ENCODE measurements around the gene SNUPN.

Gene SNUPN

DNA sequence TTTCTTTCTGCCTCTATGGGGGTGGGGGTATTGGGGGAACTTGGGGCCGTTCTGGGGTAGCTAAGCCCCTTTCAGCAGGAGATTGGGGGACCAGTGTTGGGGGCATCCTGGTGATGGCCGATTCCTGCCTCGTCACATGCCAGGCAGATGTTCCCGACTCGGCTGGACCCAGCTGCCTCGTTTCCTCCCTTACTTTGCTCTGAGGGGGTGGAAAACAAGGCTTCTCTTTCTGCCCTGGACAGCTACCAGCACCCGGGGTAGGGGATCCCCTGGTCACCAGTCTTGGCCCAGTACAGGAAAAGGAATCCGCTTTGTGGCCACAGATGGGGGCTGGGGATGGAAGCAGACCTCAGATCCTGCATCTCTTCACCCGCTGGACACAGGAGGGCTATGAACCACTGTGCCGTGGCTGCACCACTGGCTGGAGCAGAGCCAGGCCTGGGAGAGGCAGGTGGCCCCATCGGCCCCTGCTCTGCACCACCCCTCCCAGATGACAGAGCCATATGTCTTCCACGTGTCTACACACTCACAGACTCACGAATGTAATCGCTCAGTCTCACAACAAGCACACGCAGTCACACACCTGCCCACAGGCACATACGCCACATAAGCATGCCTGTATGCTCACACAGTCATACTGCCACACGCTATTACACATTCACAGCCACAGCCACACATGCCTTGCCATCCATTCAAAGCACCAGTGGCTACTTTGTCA, 34.6 kb upstream of the SNUPN start:
- H3K27ac ChIP-seq = no peak overlapping the region

DNA sequence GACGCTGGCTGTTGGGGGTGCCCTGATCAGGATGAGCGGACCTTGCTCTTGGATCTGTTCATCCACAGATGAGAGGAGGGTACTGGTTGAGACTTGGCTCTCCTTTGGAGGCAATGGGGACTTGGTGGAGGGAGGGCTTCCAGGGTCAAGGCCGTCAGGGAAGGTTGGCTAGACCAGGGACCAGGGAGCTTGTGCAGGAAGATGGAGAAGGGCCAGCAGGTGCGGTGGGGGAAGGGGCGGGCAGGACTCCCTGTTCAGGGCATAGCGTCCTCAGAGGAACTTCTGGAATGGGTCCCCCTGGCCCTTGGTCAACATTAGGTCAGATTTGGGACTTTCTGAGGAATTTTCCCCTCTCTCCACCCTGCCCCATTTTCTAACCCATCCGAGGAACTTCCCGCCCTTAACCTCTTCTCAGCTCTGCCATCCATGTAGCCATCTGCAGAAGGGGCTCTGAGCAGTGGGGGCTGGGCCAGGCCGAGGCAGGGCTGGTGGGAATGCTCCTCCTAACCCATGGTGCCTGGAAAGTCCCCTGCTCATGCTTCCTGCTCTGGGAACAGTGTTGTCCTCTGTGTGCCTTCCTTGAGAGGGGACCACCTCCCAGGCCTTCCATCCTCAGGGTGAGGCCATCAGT, 33.7 kb upstream of the SNUPN start:
- TF ChIP-seq, protein P1, sequence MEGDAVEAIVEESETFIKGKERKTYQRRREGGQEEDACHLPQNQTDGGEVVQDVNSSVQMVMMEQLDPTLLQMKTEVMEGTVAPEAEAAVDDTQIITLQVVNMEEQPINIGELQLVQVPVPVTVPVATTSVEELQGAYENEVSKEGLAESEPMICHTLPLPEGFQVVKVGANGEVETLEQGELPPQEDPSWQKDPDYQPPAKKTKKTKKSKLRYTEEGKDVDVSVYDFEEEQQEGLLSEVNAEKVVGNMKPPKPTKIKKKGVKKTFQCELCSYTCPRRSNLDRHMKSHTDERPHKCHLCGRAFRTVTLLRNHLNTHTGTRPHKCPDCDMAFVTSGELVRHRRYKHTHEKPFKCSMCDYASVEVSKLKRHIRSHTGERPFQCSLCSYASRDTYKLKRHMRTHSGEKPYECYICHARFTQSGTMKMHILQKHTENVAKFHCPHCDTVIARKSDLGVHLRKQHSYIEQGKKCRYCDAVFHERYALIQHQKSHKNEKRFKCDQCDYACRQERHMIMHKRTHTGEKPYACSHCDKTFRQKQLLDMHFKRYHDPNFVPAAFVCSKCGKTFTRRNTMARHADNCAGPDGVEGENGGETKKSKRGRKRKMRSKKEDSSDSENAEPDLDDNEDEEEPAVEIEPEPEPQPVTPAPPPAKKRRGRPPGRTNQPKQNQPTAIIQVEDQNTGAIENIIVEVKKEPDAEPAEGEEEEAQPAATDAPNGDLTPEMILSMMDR (conservative IDR thresholded peaks at IDR 0.05) = no peak
- no peak overlapping the region for H3K27ac ChIP-seq

More for the DNA sequence above, 34.6 kb upstream of the SNUPN start:
- TF ChIP-seq, protein P1 (conservative IDR thresholded peaks at IDR 0.05) = no peak

DNA sequence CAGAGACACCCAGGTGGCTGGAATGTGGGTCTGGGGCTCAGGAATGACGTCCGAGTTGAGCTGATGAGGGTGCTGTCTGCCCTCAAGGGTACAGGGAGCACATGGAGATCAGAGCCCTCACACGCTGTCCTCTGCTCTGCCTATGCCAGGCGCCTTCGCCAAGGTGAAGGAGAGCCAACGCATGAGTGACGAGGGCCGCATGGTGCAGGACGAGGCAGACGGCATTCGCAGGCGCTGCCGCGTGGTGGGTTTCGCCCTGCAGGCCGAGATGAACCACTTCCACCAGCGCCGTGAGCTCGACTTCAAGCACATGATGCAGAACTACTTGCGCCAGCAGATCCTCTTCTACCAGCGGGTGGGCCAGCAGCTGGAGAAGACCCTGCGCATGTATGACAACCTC, 31.3 kb upstream of the SNUPN start:
- H3K27ac ChIP-seq = no peak overlapping the region
- TF ChIP-seq, protein P1 (conservative IDR thresholded peaks at IDR 0.05) = no peak

DNA sequence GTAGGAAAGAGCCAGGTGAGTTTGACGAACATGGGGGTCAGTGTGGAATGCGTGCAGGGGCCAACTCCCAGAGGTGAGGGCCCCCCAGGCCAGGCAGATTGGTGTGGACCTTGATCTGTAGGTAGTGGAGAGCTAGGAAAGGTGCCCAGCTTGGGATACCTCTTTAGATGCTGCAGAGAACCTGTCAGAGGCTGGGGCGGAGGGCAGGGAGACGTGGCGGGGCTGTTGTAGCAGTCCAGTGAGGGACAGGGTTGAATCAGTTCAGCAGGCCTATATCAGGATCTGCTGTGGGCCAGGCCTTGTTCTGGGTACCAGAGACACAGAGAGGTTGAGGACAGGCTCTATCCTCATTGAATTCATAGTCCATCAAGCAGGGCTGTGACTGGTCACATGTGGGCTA, 30.8 kb upstream of the SNUPN start:
- H3K27ac ChIP-seq = no peak overlapping the region
- TF ChIP-seq, protein P1 (conservative IDR thresholded peaks at IDR 0.05) = no peak

DNA sequence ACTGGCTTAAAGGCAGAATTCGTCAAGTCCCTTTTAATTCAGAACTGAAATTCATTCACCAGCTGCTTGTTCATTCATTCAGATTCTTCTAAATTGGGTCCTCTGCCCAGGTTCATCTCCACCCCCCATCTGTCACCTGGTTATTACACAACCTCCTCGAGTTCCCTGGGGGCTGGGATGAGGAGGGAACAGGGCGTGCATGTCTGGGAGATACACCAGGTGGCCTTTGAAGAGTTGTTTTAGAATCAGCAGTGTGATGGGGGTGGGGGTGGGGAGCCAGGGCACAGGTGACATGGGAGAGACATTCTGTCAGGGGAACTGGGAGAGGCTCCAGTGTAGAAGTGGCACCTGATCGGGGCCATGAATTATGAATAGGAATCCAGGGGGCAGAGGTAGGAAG, 30.4 kb upstream of the SNUPN start:
- TF ChIP-seq, protein P1 (conservative IDR thresholded peaks at IDR 0.05) = no peak
- no peak overlapping the region for H3K27ac ChIP-seq

DNA sequence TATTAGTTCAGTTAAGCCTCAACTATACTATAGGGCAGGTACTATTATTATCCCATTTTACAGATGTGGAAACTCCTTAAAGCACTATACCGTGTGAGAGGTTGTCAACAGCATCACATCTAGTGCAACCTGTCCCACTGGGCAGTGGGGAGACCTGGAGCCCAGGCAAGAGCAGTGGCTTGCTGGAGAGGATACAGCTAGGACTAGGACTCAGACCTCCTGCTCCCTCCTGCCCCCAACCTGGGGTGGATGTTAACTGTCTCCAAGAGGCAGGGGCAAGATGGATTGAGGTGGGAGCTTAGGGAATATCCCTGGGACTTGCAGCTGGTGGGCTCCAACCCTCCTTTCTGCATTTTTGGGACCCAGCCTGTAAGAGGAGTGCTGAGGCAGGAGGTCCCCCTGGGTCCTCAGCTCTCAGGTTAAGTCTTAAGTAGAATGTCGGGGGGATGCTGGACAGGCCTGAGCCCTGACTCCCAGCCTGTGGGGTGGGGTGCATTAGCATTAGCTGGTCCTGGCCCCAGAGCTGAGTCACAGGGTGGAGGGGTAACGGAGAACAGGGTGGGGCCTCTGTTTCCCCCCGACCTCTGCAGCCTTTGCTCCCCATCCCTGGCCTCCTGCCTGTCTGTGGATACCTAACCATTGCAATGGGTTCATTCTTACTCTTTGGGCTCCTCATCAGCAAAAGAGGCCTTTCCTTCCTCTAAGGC, 28.8 kb upstream of the SNUPN start:
- TF ChIP-seq, protein P1 (conservative IDR thresholded peaks at IDR 0.05) = no peak
- H3K27ac ChIP-seq = no peak overlapping the region

DNA sequence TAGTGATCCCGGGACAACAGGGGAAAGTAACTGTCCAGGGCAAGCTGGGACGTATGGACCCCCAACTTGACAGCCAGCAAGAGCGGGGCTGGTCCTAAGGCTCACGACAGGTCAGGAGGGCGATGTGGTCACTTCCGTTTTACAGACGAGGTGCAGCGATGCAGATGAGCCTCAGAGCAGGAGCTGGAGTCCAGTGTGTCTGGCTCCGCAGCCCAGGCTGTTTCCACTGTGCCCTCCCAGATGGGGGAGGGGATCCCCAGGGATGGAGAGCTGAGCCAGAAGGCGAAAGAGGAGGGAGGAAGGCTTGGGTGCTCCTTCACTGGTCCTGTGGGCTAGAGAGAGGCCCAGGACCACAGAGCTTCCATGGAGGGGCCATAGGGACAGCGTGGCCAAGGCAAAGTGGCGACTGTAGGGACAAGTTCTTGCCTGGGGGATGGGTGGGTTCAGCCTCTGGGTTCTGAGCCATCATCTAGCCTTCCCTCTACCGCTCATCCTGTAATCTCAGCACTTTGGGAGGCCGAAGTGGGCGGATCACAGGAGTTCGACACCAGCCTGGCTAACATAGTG, 27.9 kb upstream of the SNUPN start:
- H3K27ac ChIP-seq = no peak overlapping the region
- TF ChIP-seq, protein P1 (conservative IDR thresholded peaks at IDR 0.05) = no peak
